Ishikawa (cell line): Measurements from ENCODE around the gene CRB1.

Experiments
- RAD21 ChIP-seq: IDR thresholded peaks from 2 replicates; pipeline ENCODE4 v1.6.1; 2012; ENCODE audit warnings: low read depth
- TEAD4 ChIP-seq: IDR thresholded peaks from 2 replicates; pipeline ENCODE4 v1.6.1; 2012
- TF ChIP-seq, protein P1 (sequence below): IDR thresholded peaks from 2 replicates; pipeline ENCODE4 v1.6.1; 2012
- TF ChIP-seq, protein P2 (sequence below): IDR thresholded peaks from 2 replicates; pipeline ENCODE4 v1.6.1; 2012

CRB1 gene

DNA sequence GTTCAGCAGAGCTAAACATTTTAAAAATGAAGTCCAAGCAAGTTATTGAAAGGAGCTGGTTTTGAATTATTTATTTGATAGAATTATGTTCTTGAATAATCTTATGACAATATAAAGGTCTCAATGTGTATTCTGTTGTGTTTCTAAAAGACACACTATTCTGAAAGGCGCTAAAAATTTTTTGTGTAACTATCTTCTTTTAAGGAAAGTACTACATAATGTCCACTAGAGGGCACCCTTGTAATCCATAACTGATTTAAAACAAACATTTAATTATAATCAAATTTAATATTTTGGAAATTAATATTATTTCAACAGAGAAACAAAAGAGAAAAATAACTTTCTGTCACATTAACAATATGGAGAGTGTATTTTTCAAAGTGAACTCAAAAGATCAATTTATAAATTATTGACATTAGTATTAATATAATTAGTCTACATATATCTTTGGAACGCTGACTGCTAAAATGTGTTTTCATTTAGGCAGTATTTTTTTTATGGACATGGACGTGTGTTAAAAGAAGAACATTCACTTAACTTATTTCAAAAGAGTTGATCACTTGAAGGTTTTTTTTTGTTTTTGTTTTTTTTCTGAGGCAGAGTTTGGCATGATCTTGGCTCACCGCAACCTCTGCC, 258.8 kb downstream of the CRB1 start:
- TF ChIP-seq RAD21, result peak; percentile 37
- TF ChIP-seq, protein P1, sequence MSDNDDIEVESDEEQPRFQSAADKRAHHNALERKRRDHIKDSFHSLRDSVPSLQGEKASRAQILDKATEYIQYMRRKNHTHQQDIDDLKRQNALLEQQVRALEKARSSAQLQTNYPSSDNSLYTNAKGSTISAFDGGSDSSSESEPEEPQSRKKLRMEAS, result no peak
- TF ChIP-seq, protein P2, sequence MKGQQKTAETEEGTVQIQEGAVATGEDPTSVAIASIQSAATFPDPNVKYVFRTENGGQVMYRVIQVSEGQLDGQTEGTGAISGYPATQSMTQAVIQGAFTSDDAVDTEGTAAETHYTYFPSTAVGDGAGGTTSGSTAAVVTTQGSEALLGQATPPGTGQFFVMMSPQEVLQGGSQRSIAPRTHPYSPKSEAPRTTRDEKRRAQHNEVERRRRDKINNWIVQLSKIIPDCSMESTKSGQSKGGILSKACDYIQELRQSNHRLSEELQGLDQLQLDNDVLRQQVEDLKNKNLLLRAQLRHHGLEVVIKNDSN, result no peak
- TF ChIP-seq TEAD4, result no peak
